ENCODE results near the gene FAM111A.

DNA sequence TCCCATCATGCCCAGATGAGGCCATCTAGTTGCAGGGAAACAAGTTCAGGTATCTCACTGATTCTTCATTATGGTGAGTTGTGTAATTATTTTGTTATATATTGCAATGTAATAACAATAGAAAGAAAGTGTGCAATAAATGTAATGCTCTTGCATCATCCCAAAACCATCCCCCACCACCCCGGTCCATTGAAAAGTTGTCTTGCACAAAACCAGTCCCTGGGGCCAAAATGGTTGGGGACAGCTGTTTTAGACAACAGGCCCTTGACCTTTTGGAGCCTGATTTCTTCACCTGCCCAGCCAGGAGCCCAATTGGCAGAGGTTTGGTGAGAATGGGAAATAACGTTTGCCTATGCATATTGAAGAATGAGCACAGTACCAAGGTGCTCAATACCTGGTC lies 54.1 kb downstream of the FAM111A start:
- TF ChIP-seq POLR2AphosphoS5 (IDR thresholded peaks at IDR 0.05; ENCODE audit: low read depth), result no peak
- TF ChIP-seq, protein P1, sequence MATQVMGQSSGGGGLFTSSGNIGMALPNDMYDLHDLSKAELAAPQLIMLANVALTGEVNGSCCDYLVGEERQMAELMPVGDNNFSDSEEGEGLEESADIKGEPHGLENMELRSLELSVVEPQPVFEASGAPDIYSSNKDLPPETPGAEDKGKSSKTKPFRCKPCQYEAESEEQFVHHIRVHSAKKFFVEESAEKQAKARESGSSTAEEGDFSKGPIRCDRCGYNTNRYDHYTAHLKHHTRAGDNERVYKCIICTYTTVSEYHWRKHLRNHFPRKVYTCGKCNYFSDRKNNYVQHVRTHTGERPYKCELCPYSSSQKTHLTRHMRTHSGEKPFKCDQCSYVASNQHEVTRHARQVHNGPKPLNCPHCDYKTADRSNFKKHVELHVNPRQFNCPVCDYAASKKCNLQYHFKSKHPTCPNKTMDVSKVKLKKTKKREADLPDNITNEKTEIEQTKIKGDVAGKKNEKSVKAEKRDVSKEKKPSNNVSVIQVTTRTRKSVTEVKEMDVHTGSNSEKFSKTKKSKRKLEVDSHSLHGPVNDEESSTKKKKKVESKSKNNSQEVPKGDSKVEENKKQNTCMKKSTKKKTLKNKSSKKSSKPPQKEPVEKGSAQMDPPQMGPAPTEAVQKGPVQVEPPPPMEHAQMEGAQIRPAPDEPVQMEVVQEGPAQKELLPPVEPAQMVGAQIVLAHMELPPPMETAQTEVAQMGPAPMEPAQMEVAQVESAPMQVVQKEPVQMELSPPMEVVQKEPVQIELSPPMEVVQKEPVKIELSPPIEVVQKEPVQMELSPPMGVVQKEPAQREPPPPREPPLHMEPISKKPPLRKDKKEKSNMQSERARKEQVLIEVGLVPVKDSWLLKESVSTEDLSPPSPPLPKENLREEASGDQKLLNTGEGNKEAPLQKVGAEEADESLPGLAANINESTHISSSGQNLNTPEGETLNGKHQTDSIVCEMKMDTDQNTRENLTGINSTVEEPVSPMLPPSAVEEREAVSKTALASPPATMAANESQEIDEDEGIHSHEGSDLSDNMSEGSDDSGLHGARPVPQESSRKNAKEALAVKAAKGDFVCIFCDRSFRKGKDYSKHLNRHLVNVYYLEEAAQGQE (IDR thresholded peaks at IDR 0.05; ENCODE audit: insufficient replicate concordance, low read depth), result no peak
- TF ChIP-seq, protein P2, sequence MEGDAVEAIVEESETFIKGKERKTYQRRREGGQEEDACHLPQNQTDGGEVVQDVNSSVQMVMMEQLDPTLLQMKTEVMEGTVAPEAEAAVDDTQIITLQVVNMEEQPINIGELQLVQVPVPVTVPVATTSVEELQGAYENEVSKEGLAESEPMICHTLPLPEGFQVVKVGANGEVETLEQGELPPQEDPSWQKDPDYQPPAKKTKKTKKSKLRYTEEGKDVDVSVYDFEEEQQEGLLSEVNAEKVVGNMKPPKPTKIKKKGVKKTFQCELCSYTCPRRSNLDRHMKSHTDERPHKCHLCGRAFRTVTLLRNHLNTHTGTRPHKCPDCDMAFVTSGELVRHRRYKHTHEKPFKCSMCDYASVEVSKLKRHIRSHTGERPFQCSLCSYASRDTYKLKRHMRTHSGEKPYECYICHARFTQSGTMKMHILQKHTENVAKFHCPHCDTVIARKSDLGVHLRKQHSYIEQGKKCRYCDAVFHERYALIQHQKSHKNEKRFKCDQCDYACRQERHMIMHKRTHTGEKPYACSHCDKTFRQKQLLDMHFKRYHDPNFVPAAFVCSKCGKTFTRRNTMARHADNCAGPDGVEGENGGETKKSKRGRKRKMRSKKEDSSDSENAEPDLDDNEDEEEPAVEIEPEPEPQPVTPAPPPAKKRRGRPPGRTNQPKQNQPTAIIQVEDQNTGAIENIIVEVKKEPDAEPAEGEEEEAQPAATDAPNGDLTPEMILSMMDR (IDR thresholded peaks at IDR 0.05; ENCODE audit: insufficient read depth, low read length), result no peak
- TF ChIP-seq SPI1 (IDR thresholded peaks at IDR 0.05; ENCODE audit: borderline replicate concordance, low read depth), result no peak
- TF ChIP-seq GABPA (IDR thresholded peaks at IDR 0.05; ENCODE audit: low read depth), result no peak

Data from HL-60 (cell line).